HG03558 (cell line): ENCODE measurements around the gene GPR15LG.

Experiments
- ATAC-seq: cut with Tn5 transposase; IDR thresholded peaks from one replicate; pipeline ENCODE4 v1.9.1; 2021; ENCODE audit warnings: moderate number of reproducible peaks; ENCODE audit not compliant: unreplicated experiment; ENCODE audit errors: extremely low read depth

The GPR15LG gene

GRCh38 chr10:84211566-84211965 is 38.0 kb downstream of the GPR15LG start:
- ATAC-seq: no peak

GRCh38 chr10:84212014-84212413 is 38.4 kb downstream of the GPR15LG start:
- ATAC-seq: no peak

DNA sequence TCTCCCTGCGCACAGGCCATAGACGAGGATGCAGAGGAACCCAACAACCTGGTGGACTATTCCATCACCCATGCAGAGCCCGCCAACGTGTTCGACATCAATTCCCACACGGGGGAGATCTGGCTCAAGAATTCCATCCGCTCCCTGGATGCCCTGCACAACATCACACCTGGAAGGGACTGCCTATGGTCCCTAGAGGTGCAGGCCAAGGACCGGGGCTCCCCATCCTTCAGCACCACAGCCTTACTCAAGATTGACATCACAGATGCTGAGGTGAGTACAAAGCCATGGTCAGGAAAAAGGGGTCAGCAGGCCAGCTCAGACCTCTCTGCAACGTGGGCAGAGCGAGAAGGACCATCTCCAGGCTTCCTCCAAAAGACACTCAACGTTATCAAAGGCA is 39.5 kb downstream of the GPR15LG start:
- no peak for ATAC-seq

DNA sequence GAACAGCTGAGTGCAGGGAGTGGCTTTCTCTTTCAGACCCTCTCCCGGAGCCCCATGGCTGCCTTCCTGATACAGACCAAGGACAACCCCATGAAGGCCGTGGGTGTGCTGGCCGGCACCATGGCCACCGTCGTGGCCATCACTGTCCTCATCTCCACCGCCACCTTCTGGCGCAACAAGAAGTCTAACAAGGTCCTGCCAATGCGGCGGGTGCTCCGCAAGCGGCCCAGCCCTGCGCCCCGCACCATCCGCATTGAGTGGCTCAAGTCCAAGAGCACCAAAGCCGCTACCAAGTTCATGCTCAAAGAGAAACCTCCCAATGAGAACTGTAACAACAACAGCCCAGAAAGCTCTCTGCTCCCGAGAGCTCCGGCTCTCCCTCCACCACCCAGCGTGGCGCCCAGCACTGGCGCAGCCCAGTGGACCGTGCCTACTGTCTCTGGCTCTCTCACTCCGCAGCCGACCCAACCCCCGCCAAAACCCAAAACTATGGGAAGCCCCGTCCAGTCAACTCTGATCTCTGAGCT is 40.5 kb downstream of the GPR15LG start:
- no peak for ATAC-seq

GRCh38 chr10:84214612-84215235 is 41.1 kb downstream of the GPR15LG start:
- peak; percentile 88 for ATAC-seq

GRCh38 chr10:84216834-84217233 is 43.2 kb downstream of the GPR15LG start:
- ATAC-seq: no peak

- ATAC-seq: no peak
Observed at GRCh38 chr10:84217746-84218145, 44.1 kb downstream of the GPR15LG start.

DNA sequence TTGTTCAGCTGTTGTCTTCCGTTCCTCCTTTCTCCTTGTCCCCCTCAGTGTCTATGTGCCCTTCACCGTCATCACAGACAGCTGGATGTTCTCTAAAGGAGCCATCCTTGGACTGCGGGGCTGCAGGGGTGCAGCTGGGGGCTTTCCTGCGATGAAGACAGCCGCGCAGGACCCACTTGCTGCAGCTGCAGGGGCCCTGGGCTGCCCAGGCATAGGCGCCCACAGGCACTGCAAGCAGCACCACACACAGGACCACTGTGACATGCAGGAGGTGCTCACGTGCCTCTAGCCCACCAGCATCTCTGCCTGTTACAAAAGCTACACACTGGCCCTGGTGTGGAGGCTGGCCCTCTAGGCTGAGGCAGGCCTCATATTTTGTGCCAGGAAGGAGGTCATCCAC is 48.3 kb downstream of the GPR15LG start:
- ATAC-seq: no peak

DNA sequence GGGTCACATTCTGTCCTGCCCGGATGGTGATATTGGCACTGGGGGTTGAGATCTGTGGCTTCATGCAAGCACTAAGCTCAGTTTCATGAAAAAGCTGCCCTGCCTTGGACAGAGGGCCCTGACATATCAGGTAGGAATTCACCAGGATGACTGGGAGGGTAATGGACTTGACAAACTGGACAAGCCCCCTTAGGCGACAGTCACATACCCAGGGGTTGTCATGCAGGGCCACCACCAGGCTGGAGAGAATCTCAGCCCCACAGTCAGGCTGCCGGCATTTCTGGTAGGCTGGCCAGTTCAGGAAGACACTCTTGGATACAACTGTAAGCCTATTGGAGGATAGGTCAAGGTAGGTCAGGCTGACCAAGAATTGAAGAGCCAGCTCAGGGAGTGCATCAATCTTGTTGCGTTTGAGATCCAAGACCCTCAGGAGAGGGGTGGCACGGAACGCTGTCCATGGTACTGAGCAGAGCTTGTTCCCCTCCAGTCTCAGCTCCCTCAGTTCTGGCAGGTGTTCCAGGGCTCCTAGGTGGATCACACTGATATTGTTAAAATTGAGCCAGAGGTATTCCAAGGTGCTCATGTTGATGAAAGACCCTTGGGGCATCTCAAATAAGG is 50.9 kb downstream of the GPR15LG start:
- ATAC-seq: no peak

- ATAC-seq: no peak
Observed at GRCh38 chr10:84225427-84226173, 52.0 kb downstream of the GPR15LG start, which contains the start of gene LRIT2. LRIT2 (minus strand) TSS chr10:84225544; CDS start chr10:84225520, 24 bp downstream.

DNA sequence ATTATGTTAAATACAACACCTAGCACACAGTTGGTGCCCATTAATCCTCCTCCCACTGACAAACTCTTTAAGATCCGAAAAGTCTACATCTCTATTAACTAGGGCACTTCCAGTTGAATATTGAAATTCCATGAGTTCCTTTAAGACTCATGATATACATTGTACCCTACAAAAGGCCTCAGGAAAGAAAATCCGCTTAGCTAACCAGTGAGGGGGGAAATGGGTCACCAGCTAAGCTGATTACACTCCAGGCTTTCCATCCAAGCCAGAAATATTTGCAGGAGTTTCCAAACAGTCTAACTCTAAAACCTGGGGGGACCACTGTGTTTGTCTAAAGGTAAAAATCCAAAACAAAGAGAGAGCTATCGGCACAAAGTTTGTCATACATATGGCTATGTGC is 53.0 kb downstream of the GPR15LG start:
- ATAC-seq: no peak

GRCh38 chr10:84227810-84228209 is 54.2 kb downstream of the GPR15LG start:
- ATAC-seq: no peak

DNA sequence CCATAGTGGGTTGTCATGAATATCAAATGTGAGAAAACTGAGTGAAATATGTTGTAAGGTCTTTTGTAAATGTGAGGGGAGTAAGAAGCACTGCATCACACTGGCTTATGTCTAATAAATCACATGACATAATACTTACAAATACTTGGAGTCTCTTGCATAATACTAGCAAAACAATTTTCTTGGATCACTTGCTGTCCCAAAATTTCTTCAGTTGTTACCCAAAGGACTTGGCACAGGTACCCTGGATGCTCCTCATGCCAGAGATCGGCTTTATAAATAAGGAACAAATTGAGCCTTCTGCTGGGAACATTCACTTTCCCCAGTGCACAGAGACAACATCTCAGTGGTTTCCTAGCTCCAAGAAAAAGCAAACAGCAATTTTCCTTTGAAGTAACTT is 56.8 kb downstream of the GPR15LG start:
- ATAC-seq: no peak

DNA sequence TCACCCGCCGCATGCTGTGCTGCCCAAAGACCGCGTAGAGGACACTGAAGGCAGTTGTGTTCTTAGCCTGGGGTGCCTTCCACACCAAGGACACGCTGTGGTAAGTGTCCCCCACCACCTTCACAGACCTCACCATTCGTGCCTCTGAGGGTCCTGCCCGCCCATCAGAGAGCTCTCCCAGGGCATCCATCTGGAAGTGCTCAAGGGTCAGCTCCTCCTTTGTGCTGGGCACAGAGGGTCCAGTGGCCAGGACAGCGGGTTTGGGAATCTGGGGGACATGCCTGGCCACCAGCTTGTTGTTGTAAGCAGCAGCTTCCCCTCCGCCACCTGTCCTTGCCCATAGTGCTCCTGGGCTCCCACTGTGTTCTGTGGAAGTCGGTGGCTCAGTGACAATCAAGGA is 58.8 kb downstream of the GPR15LG start:
- no peak for ATAC-seq

DNA sequence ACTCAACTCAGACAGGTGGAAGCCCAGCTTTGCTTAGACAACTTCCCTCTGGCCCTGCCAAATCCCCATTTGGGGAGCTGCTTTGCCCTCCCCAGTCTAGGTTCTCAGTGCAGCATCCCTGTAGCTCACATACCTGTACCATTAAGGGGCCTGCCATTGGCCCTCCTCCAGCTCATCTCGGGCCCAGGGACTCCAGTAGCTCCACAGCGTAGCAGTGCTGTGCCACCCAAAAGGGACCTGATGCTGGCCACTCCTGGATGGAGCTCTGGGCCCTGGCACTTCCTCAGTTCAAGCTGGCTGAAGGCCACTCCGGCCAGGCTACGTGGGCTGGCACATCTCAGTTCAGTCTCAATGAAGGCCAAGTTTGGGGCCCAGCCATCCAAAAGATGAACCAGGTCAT is 60.3 kb downstream of the GPR15LG start:
- no peak for ATAC-seq

GRCh38 chr10:84234479-84234878 is 60.9 kb downstream of the GPR15LG start:
- ATAC-seq: no peak
